Lung (tissue), 16 donors: ENCODE data around the gene EXOC3L2. TPM values are rescaled to one million over a fixed set of nuclear protein-coding genes. Genes with fewer than 3 reads are reported as not detected.

Experiments
- ATAC-seq: fragments of 200-7000 bp; cut with Tn5 transposase; one replicate; pipeline ENCODE4 v1.9.1; 2020; ENCODE audit warnings: moderate number of reproducible peaks; ENCODE audit not compliant: insufficient read depth, low FRiP score
- DNase-seq, 3 donors: peaks; one replicate each; pipeline ENCODE4 v3.0.0-alpha.2; 2013 to 2017
- H3K27ac ChIP-seq, 2 donors: one replicate each; pipeline ENCODE4 v1.5.1; 2013; ENCODE audit warnings: mild to moderate bottlenecking in 2 of 2, moderate library complexity in 2 of 2, control low read depth in 1 of 2, inconsistent platforms in 1 of 2, low read depth in 1 of 2, low read length in 1 of 2
- H3K27me3 ChIP-seq, 3 donors: one replicate each; pipeline ENCODE4 v1.5.1; 2013; ENCODE audit warnings: low read length in 2 of 3; ENCODE audit not compliant: control insufficient read depth in 3 of 3, insufficient read depth in 3 of 3
- H3K36me3 ChIP-seq, 4 donors: one replicate each; pipeline ENCODE4 v1.5.1; 2013; ENCODE audit warnings: low read length in 4 of 4, mild to moderate bottlenecking in 1 of 4, moderate library complexity in 1 of 4; ENCODE audit not compliant: control insufficient read depth in 4 of 4, insufficient read depth in 4 of 4
- H3K4me1 ChIP-seq, 5 donors: one replicate each; pipeline ENCODE4 v1.5.1; 2013; ENCODE audit warnings: low read length in 5 of 5, mild to moderate bottlenecking in 2 of 5, moderate library complexity in 1 of 5; ENCODE audit not compliant: control insufficient read depth in 5 of 5, insufficient read depth in 5 of 5
- H3K4me3 ChIP-seq: one replicate; pipeline ENCODE4 v1.5.1; 2013; ENCODE audit warnings: mild to moderate bottlenecking, control low read depth, moderate library complexity
- H3K9ac ChIP-seq, 2 donors: one replicate each; pipeline ENCODE4 v1.5.1; 2013; ENCODE audit warnings: low read length in 2 of 2, control low read depth in 1 of 2; ENCODE audit not compliant: insufficient read depth in 1 of 2
- H3K9me3 ChIP-seq, 4 donors: one replicate each; pipeline ENCODE4 v1.5.1; 2013; ENCODE audit warnings: low read length in 3 of 4, mild to moderate bottlenecking in 1 of 4, moderate library complexity in 1 of 4; ENCODE audit not compliant: control insufficient read depth in 4 of 4, insufficient read depth in 3 of 4
- CTCF ChIP-seq: IDR thresholded peaks from 2 replicates; pipeline ENCODE4 v1.5.1; 2012; ENCODE audit warnings: mild to moderate bottlenecking; ENCODE audit errors: control extremely low read depth, extremely low read depth
- WGBS, 2 donors: extraction: QIAGEN DNeasy Blood & Tissue Kit; methylation state at CpG; one replicate each; pipeline ENCODE4 v1.1.7; 2013; 5-methylcytosine and 5-hydroxymethylcytosine counted together
- long read RNA-seq, 5 donors: transcript quantifications; one replicate each; lab custom pipeline, GENCODE V29; 2026
- polyA plus RNA-seq, 2 donors: library from polyadenylated mRNA; stranded (reverse); fragments of 200-250 nt; gene quantifications; one replicate each; pipeline ENCODE4 v1.2.1, GENCODE V29; 2013
- total RNA-seq, 2 donors: library from RNA; depleted of rRNA in 1 of 2; stranded (reverse); fragments of >200 nt in 1 of 2; gene quantifications; one replicate each; pipeline ENCODE4 v1.2.1, GENCODE V29; 2014 to 2021
- donor health status: control.
- donor health status: control.
- donor health status: Bipolar disorder and iron deficiency.
- donor health status: healthy.
- donor health status: DM: yes; HTN: yes; CAD: no.

The EXOC3L2 gene
- total RNA-seq (1 to 10 TPM; 1.7 to 2.8 TPM), polyA plus RNA-seq (1 to 10 TPM; 2.2 to 2.6 TPM)
- long read RNA-seq, donor 1, partial matches to known transcripts: 13 of 14 reads
- long read RNA-seq, donor 1, other reads (novel, unspliced or antisense): 0 of 14 reads
- long read RNA-seq, donor 2: 0 reads
- long read RNA-seq, donor 3: 0 reads
- long read RNA-seq, donor 4: 0 reads
- long read RNA-seq, donor 5: 0 reads

GRCh38 chr19:45245334-45245787 lies at the start of gene EXOC3L2:
Gene EXOC3L2, minus strand, starts transcription at chr19:45245407. Its CDS starts 6,362 bp downstream, at chr19:45239045.
- no peaks in the 10 kb centered on the region for H3K27me3 ChIP-seq
- peaks cover 0 to 14% (median 4%) of the 10 kb centered on the region in 5 donors for H3K4me1 ChIP-seq
- no peaks in the 10 kb centered on the region for H3K9me3 ChIP-seq
- peak within 1 kb of the TSS in 1 of 2 donors; percentile 13 for H3K9ac ChIP-seq
- TF ChIP-seq CTCF: no peak
- ATAC-seq (no peak), DNase-seq (peak; percentile 37 to 63 (median 39))
- peak within 1 kb of the TSS; percentile 15 for H3K4me3 ChIP-seq
- H3K27ac ChIP-seq: peak within 1 kb of the TSS in 1 of 2 donors; percentile 43
- 43 to 59% methylated on average over 17 of the region's 17 CpGs for WGBS, 2 donors
- H3K36me3 ChIP-seq: no peaks in the 10 kb centered on the region

- no peaks in the 10 kb centered on the region for H3K27me3 ChIP-seq
- ATAC-seq: no peak
- H3K9ac ChIP-seq: no peak overlapping the region
- peak in 2 of 3 donors; percentile 33 to 62 for DNase-seq
- peaks cover 0 to 7% (median under 1%) of the 10 kb centered on the region in 4 donors for H3K9me3 ChIP-seq
- H3K4me3 ChIP-seq: no peak overlapping the region
- TF ChIP-seq CTCF: no peak
- H3K27ac ChIP-seq: peak overlapping the region in 1 of 2 donors; percentile 22
- H3K36me3 ChIP-seq: peaks cover 0 to 60% (median 41%) of the 10 kb centered on the region in 4 donors
- no peaks in the 10 kb centered on the region for H3K4me1 ChIP-seq
- 91 to 95% methylated on average over 12 of the region's 12 CpGs for WGBS, 2 donors
Measured at GRCh38 chr19:45294291-45295029, 49.3 kb upstream of the EXOC3L2 start.

- no peak overlapping the region for H3K27ac ChIP-seq
- no peak for TF ChIP-seq CTCF
- no peaks in the 10 kb centered on the region for H3K27me3 ChIP-seq
- H3K9me3 ChIP-seq: peaks cover 0 to 7% (median under 1%) of the 10 kb centered on the region in 4 donors
- H3K4me1 ChIP-seq: no peaks in the 10 kb centered on the region
- H3K36me3 ChIP-seq: peaks cover 0 to 55% (median 41%) of the 10 kb centered on the region in 4 donors
- H3K4me3 ChIP-seq: no peak overlapping the region
- ATAC-seq (no peak), DNase-seq (no peak)
- no peak overlapping the region for H3K9ac ChIP-seq
- WGBS, 2 donors: 87 to 97% methylated on average over 4 of the region's 4 CpGs
Measured at GRCh38 chr19:45293682-45294081, 48.5 kb upstream of the EXOC3L2 start.
